A549 (cell line): Measurements from ENCODE around the gene ACIN1. TPM values are rescaled to one million over a fixed set of nuclear protein-coding genes. Genes with fewer than 3 reads are reported as not detected.
A peak's percentile ranks its signal among the peaks of the same experiment; 100 is the strongest.

Source experiments
- ATAC-seq, 2 experiments: fragments of 200-7000 bp in 1 of 2; fragments of >200 bp in 1 of 2; cut with Nextera tagmentation in 1 of 2; cut with Tn5 transposase in 1 of 2; 3 replicates each; pipeline versions ENCODE4 v1.8.0 to v1.9.1; 2018 to 2020; ENCODE audit warnings: mild to moderate bottlenecking in 1 of 2, moderate library complexity in 1 of 2
- CTCF ChIA-PET: fragments of 300-600 bp; sonication (Branson Sonifier 250); formaldehyde crosslinking; extraction: SDS; loops from one replicate; lab custom pipeline; 2021; ENCODE audit warnings: antibody characterized with exemption, inconsistent platforms; lab: Yijun Ruan, JAX
- POLR2A ChIA-PET: fragments of 350-600 bp; formaldehyde crosslinking; extraction: SDS; loops from one replicate; lab custom pipeline; 2021; ENCODE audit warnings: antibody characterized with exemption, inconsistent platforms; lab: Yijun Ruan, JAX
- DNase-seq, 2 experiments: peaks; one replicate each; pipeline versions ENCODE4 v3.0.0 to v3.0.0-alpha.2; 2011 to 2016; ENCODE audit warnings: low read depth in 1 of 2, low spot score in 1 of 2
- FAIRE-seq: peaks from 2 replicates; lab custom pipeline; 2011; peaks lifted over from hg19 to GRCh38; lab: Jason Lieb, UNC
- H3K27ac ChIP-seq, 2 experiments: fragments of >200 bp; sonication (Bioruptor Twin); formaldehyde crosslinking; 3 replicates each; pipeline ENCODE4 v1.5.1; 2016 to 2017
- H3K4me1 ChIP-seq: fragments of >200 bp; sonication (Bioruptor Twin); formaldehyde crosslinking; 3 replicates; pipeline ENCODE4 v1.6.1; 2016
- H3K4me2 ChIP-seq: fragments of >200 bp; sonication (Bioruptor Twin); formaldehyde crosslinking; 3 replicates; pipeline ENCODE4 v1.6.1; 2016
- H3K4me3 ChIP-seq: fragments of >200 bp; sonication (Bioruptor Twin); formaldehyde crosslinking; 3 replicates; pipeline ENCODE4 v1.5.1; 2016
- H3K9me3 ChIP-seq: fragments of >200 bp; sonication (Bioruptor Twin); formaldehyde crosslinking; 3 replicates; pipeline ENCODE4 v1.6.1; 2016
- CBX2 ChIP-seq: fragments of 200-600 bp; sonication (generic); IDR thresholded peaks from 2 replicates; pipeline ENCODE4 v1.6.1; 2016; ENCODE audit warnings: low read depth, mild to moderate bottlenecking, borderline replicate concordance
- CBX8 ChIP-seq: fragments of 200-600 bp; sonication (generic); IDR thresholded peaks from 2 replicates; pipeline ENCODE4 v1.6.1; 2016
- CHD2 ChIP-seq: fragments of 150-350 bp; IDR thresholded peaks from 2 replicates; pipeline ENCODE4 v1.6.1; 2014; ENCODE audit warnings: low read length; ENCODE audit not compliant: partially characterized antibody
- EP300 ChIP-seq, 2 experiments: fragments of >200 bp; sonication (Bioruptor Twin); formaldehyde crosslinking; IDR thresholded peaks; 2 replicates in 1 of 2; 3 replicates in 1 of 2; pipeline ENCODE4 v1.6.1; 2016 to 2017
- FOSL2 ChIP-seq, 2 experiments: fragments of 450-650 bp in 1 of 2; fragments of >200 bp in 1 of 2; sonication (Bioruptor Twin) in 1 of 2; formaldehyde crosslinking; IDR thresholded peaks; 2 replicates each; pipeline versions ENCODE4 v1.5.0 to v1.6.1; 2016 to 2020; ENCODE audit warnings: mild to moderate bottlenecking in 1 of 2, moderate library complexity in 1 of 2
- FOXS1 ChIP-seq: fragments of 250-450 bp; sonication (Bioruptor Pico); IDR thresholded peaks from 2 replicates; pipeline ENCODE4 v1.5.0; 2020; ENCODE audit warnings: mild to moderate bottlenecking, moderate library complexity
- HDAC2 ChIP-seq: fragments of 200-600 bp; sonication (generic); IDR thresholded peaks from 2 replicates; pipeline ENCODE4 v1.6.1; 2016
- HES2 ChIP-seq: fragments of >200 bp; sonication (Bioruptor Twin); formaldehyde crosslinking; IDR thresholded peaks from 2 replicates; pipeline ENCODE4 v1.6.1; 2016
- HEYL ChIP-seq: fragments of 250-450 bp; sonication (Bioruptor Pico); IDR thresholded peaks from 2 replicates; pipeline ENCODE4 v1.8.0; 2021; ENCODE audit warnings: mild to moderate bottlenecking, moderate library complexity
- HMGXB4 ChIP-seq: fragments of 250-450 bp; sonication (Bioruptor Pico); IDR thresholded peaks from 2 replicates; pipeline ENCODE4 v1.5.0; 2021; ENCODE audit warnings: mild to moderate bottlenecking, moderate library complexity, borderline replicate concordance
- HOXA7 ChIP-seq: fragments of 250-450 bp; sonication (Bioruptor Pico); IDR thresholded peaks from 2 replicates; pipeline ENCODE4 v1.5.0; 2020; ENCODE audit warnings: mild to moderate bottlenecking, moderate library complexity
- HOXB5 ChIP-seq: fragments of 250-450 bp; sonication (Bioruptor Pico); IDR thresholded peaks from 2 replicates; pipeline ENCODE4 v1.5.0; 2020; ENCODE audit warnings: mild to moderate bottlenecking, moderate library complexity
- JUN ChIP-seq, 2 experiments: fragments of >200 bp; sonication (Bioruptor Twin); formaldehyde crosslinking; IDR thresholded peaks; 2 replicates in 1 of 2; 3 replicates in 1 of 2; pipeline ENCODE4 v1.6.1; 2016 to 2017
- MAFK ChIP-seq: fragments of 450-650 bp; IDR thresholded peaks from 2 replicates; pipeline ENCODE4 v1.6.1; 2014; ENCODE audit not compliant: partially characterized antibody
- MAZ ChIP-seq: fragments of 150-350 bp; IDR thresholded peaks from 2 replicates; pipeline ENCODE4 v1.6.1; 2014; ENCODE audit warnings: antibody characterized with exemption, low read depth, low read length, borderline replicate concordance
- NR3C1 ChIP-seq: fragments of >200 bp; sonication (Bioruptor Twin); formaldehyde crosslinking; IDR thresholded peaks from 3 replicates; pipeline ENCODE4 v1.6.1; 2017
- PBX3 ChIP-seq: IDR thresholded peaks from 2 replicates; pipeline ENCODE4 v1.6.1; 2012
- PHF8 ChIP-seq: fragments of 200-600 bp; sonication (generic); IDR thresholded peaks from 2 replicates; pipeline ENCODE4 v1.6.1; 2016; ENCODE audit warnings: low read depth, mild to moderate bottlenecking, antibody characterized with exemption, moderate library complexity, borderline replicate concordance
- RAD21 ChIP-seq, 2 experiments: fragments of >200 bp in 1 of 2; sonication (Bioruptor Twin) in 1 of 2; formaldehyde crosslinking in 1 of 2; IDR thresholded peaks in 1 of 2; conservative IDR thresholded peaks in 1 of 2; 2 replicates in 1 of 2; 3 replicates in 1 of 2; pipeline ENCODE4 v1.6.1; 2012 to 2018; ENCODE audit warnings: inconsistent platforms in 1 of 2
- TFCP2L1 ChIP-seq: fragments of 250-450 bp; sonication (Bioruptor Pico); IDR thresholded peaks from 2 replicates; pipeline ENCODE4 v1.5.0; 2021; ENCODE audit warnings: mild to moderate bottlenecking
- USF2 ChIP-seq: fragments of 450-650 bp; IDR thresholded peaks from 2 replicates; pipeline ENCODE4 v1.6.1; 2014; ENCODE audit warnings: antibody characterized with exemption
- ZSCAN20 ChIP-seq: fragments of 250-450 bp; sonication (Bioruptor Pico); IDR thresholded peaks from 2 replicates; pipeline ENCODE4 v1.8.0; 2022; ENCODE audit warnings: mild to moderate bottlenecking, moderate library complexity
- WGBS: methylation state at CpG from one replicate; pipeline ENCODE4 v1.1.6; 2017; ENCODE audit errors: missing lambda C conversion rate; 5-methylcytosine and 5-hydroxymethylcytosine counted together
- polyA plus RNA-seq, 4 experiments: library from polyadenylated mRNA; depleted of rRNA in 3 of 4; stranded (reverse); fragments of >200 nt; fragmentation: RNase III in 1 of 4; extraction: RNeasy Plus Mini Kit Qiagen cat#74134 plus additional on column Dnase treatment in 1 of 4; gene quantifications; 2 replicates in 3 of 4; 3 replicates in 1 of 4; pipeline ENCODE4 v1.2.3, GENCODE V29; 2011 to 2017

ACIN1 gene
- polyA plus RNA-seq, 2 of the 4 experiments (the other 2 are of a cell fraction), result 140 to 147 TPM

GRCh38 chr14:23089498-23090253 is 5.3 kb downstream of the ACIN1 start:
- ATAC-seq (no peak), DNase-seq (no peak), FAIRE-seq (no peak)
- 95% methylated on average over 12 of the region's 12 CpGs for WGBS
- CTCF ChIA-PET, result interaction anchor here (0.6 to 5.9 kb wide), 15 partner anchors 8 to 160 kb away, joined by 3 to 78 read pairs (median 4); partner anchors contain the start of genes CDH24 and PRMT5
- Histone ChIP-seq H3K4me2 (no peak overlapping the region), H3K4me1 (peaks cover 15% of the 10 kb centered on the region; the same call in 2 of the 3 replicates), H3K27ac (no peak overlapping the region), H3K4me3 (no peak overlapping the region), H3K9me3 (no peaks in the 10 kb centered on the region)
- POLR2A ChIA-PET, result interaction anchor here (1.0 kb wide), 1 partner anchor 82 kb away, joined by 4 read pairs; no protein-coding TSS in a partner anchor
- TF ChIP-seq TFCP2L1 (no peak), FOSL2 (IDR thresholded peaks at IDR 0.05) (no peak), FOSL2 (CRISPR knock-in tag; IDR thresholded peaks at IDR 0.05) (no peak), MAFK (peak; percentile 68), FOXS1 (no peak)

DNA sequence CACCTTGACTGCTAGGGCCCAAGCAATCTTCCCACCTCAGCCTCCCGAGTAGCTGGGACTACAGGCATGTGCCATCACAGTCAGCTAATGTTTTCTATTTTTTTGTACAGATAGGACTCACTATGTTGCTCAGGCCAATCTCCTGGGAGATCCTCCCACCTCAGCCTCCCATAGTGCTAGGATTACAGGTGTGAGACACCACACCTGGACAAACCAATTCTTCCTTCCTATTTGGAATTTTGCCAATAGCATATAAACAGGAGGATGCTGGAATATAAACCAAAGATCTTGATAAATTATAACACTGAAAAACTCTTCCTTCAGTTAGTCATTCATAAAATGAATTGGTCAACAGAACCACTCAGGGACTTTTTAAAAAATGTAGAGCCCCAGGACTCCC is 8.4 kb downstream of the ACIN1 start:
- CTCF ChIA-PET, result interaction anchor here (0.6 to 4.2 kb wide), 5 partner anchors 9 to 494 kb away, joined by 3 to 29 read pairs (median 9); partner anchors contain the start of genes ACIN1 and C14orf119
- H3K9me3 ChIP-seq, result no peaks in the 10 kb centered on the region
- no peak overlapping the region for H3K27ac ChIP-seq

More for the DNA sequence above, 8.4 kb downstream of the ACIN1 start:
- no peak for TF ChIP-seq PHF8
- no peak for TF ChIP-seq USF2
- TF ChIP-seq RAD21 (conservative IDR thresholded peaks at IDR 0.05 in 1 of 2, IDR thresholded peaks at IDR 0.05 in 1 of 2), result no peak
- no peak for TF ChIP-seq NR3C1
- no peak for TF ChIP-seq HDAC2
- TF ChIP-seq MAZ, result no peak
- no peak for TF ChIP-seq HMGXB4 (CRISPR knock-in tag)
- no peak for TF ChIP-seq FOXS1
- TF ChIP-seq CHD2, result no peak
- no peak for TF ChIP-seq CBX8
- no peak for TF ChIP-seq EP300 (IDR thresholded peaks at IDR 0.05)
- no peak for TF ChIP-seq PBX3
- TF ChIP-seq HES2, result no peak
- TF ChIP-seq HOXA7, result no peak
- no peak for TF ChIP-seq CBX2
- TF ChIP-seq HEYL, result no peak
- no peak for TF ChIP-seq JUN (IDR thresholded peaks at IDR 0.05)
- TF ChIP-seq ZSCAN20 (CRISPR knock-in tag), result no peak
- TF ChIP-seq HOXB5, result no peak
- no peak overlapping the region for H3K4me3 ChIP-seq
- 100% methylated on average over 1 of the region's 1 CpG for WGBS
- FAIRE-seq (no peak), DNase-seq (no peak), ATAC-seq (no peak)
- no peaks in the 10 kb centered on the region for H3K4me1 ChIP-seq
- H3K4me2 ChIP-seq, result no peak overlapping the region
- POLR2A ChIA-PET, result no interaction called here
